ENCODE data around the gene RSKR.
A peak's percentile ranks its signal among the peaks of the same experiment; 100 is the strongest.
"Not testable (repeated sequence)": the region's sequence is repeated elsewhere in the genome, so short reads cannot be mapped to it uniquely, and the experiment has no call there.

The RSKR gene

DNA sequence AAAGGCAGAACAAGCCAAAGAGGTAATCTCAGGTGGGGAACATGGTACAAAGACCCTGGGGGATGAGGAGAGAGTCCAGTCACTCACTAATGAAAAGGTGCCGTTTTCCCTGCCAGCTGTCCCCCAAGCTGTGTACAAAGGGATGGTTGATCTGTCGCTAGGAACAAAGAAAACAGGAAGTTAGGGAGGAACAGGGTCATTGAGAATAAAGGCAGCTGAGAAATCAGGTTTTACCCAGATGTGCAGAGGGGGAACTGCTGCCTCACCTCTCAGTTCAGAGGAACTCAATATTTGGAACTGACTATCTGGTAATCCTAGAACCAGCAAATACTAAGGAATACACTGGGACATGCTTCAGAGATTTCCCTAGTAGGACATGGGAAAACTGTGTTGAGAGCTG, 1.5 kb downstream of the RSKR start:
- no peak for DNase-seq (ENCODE audit: low spot score)
- H3K9me3 Mint-ChIP-seq = no peaks in the 10 kb centered on the region
- H3K4me3 Mint-ChIP-seq = no peak overlapping the region
- H3K4me1 Mint-ChIP-seq (ENCODE audit: low read depth) = peaks cover 4% of the 10 kb centered on the region
- H3K27ac Mint-ChIP-seq = no peak overlapping the region
- H3K27me3 Mint-ChIP-seq (ENCODE audit: low read depth) = no peaks in the 10 kb centered on the region
- H3K36me3 Mint-ChIP-seq (ENCODE audit: low read depth) = peaks cover 53% of the 10 kb centered on the region

DNA sequence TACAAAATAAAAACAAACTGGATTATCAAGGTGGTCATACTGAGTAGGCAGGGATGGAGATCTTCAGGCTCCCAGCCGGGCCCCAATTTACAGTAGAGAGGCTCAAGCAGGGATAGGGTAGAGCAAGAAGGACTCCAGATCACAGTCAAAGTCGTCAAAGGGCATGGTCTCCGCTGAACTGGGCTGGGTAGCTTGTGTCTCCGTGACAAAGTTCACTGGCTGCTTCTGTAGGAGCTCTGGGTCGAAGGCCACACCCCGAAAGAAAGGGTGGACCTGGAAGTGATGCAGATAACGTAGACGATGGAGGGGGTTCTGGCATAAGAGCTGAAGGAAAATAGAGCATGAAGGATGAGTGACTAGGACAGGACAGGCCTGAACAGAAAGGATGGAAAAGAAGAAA, 3.6 kb downstream of the RSKR start:
- H3K4me3 Mint-ChIP-seq = no peak overlapping the region
- H3K4me1 Mint-ChIP-seq (ENCODE audit: low read depth) = peaks cover 4% of the 10 kb centered on the region
- no peaks in the 10 kb centered on the region for H3K27me3 Mint-ChIP-seq (ENCODE audit: low read depth)
- H3K36me3 Mint-ChIP-seq (ENCODE audit: low read depth) = peaks cover 33% of the 10 kb centered on the region
- no peaks in the 10 kb centered on the region for H3K9me3 Mint-ChIP-seq
- H3K27ac Mint-ChIP-seq = peak overlapping the region; percentile 7
- DNase-seq (ENCODE audit: low spot score) = no peak

DNA sequence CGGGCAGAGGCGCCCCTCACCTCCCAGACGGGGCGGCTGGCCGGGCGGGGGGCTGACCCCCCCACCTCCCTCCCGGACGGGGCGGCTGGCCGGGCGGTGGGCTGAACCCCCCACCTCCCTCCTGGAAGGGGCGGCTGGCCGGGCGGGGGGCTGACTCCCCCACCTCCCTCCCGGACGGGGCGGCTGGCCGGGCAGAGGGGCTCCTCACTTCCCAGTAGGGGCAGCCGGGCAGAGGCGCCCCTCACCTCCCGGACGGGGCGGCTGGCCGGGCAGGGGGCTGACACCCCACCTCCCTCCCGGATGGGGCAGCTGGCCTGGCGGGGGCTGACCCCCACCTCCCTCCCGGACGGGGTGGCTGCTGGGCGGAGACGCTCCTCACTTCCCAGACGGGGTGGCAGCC, 10.0 kb downstream of the RSKR start:
- not testable (repeated sequence) for H3K9me3 Mint-ChIP-seq; H3K27ac Mint-ChIP-seq; DNase-seq (ENCODE audit: low spot score); H3K4me3 Mint-ChIP-seq; H3K4me1 Mint-ChIP-seq (ENCODE audit: low read depth); H3K27me3 Mint-ChIP-seq (ENCODE audit: low read depth); H3K36me3 Mint-ChIP-seq (ENCODE audit: low read depth)

DNA sequence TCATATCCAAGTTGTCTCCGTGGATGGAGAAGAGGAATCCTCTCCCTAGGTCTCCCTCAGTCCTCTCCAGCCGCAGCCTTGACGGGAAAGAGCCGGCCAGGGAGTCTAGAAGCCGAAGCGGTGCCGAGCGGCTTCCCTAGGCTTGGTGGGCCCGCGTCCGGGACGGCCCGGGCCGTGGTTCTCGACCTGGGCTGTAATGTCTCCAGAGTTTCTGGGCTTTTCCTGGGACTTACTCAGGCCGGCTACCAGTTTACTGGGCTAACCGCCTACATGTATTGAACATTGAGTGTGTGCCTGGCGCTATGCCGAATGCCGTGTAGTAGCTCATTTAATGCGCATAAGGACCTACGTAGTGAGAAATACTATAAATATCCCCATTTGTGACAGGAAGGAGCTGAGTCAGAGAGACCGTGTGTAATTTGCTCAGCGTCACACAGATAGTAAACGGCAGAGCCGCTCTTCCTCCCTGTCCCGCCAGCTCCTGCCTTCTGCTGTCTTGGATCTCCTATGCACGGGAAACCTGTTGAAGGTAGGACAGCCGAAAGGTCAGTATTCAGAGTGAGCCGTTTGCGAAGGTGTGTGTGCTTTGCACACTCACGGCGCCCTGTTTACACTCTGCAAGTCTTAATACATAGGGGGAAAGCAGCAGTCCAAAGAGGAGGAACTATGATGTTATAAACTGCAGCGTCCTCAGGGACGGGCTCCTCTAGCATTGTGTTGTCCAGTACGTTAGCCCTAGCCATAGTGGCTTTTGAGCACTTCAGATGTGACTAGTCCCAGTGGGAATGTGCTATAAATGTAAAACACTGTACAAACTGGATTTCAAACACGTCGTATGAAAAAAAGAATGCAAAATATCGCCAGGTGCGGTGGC, 14.4 kb downstream of the RSKR start:
- peak; percentile 69 for DNase-seq (ENCODE audit: low spot score)
- H3K4me3 Mint-ChIP-seq = peak overlapping the region; percentile 94
- H3K9me3 Mint-ChIP-seq = no peaks in the 10 kb centered on the region
- peak overlapping the region; percentile 96 for H3K27ac Mint-ChIP-seq
- H3K27me3 Mint-ChIP-seq (ENCODE audit: low read depth) = no peaks in the 10 kb centered on the region
- peaks cover 19% of the 10 kb centered on the region for H3K4me1 Mint-ChIP-seq (ENCODE audit: low read depth)
- peaks cover 17% of the 10 kb centered on the region for H3K36me3 Mint-ChIP-seq (ENCODE audit: low read depth)

DNA sequence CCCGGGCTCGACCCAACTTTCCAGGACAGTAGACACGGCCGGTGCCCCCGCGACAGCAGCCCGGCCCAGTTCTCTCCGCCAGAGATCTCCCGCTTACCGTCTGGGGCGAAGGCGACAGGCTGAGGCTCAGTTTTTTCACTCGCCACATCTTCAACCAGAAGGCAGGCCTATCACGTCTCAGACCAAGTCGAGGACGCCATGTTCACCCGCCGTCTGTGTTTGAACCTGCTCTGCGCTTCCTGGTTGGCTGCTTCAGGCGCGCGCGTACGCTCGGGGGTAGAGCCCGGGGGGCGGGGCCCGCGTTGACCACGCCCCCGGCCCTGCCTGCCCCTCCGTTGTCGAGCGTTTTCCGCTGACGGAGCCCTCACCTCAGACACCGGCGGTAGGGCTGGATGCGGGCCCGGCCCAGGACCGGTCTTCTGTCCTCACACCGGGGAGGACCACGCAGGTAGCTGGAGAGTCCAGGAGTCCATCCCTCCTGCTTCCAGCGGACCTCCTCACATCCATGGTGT, 15.1 kb downstream of the RSKR start, which contains the start of gene SPAG5:
TSS of gene SPAG5 (minus strand) at position 227 of the 512 bp plus-strand sequence. CDS start at position 148, 79 bp downstream.
- Mint-ChIP-seq H3K4me3 (peak within 1 kb of the TSS; percentile 94), H3K27ac (peak within 1 kb of the TSS; percentile 96), H3K27me3 (ENCODE audit: low read depth) (no peaks in the 10 kb centered on the region), H3K9me3 (no peaks in the 10 kb centered on the region), H3K36me3 (ENCODE audit: low read depth) (peaks cover 18% of the 10 kb centered on the region), H3K4me1 (ENCODE audit: low read depth) (peaks cover 20% of the 10 kb centered on the region)
- DNase-seq (ENCODE audit: low spot score) = peak; percentile 96

DNA sequence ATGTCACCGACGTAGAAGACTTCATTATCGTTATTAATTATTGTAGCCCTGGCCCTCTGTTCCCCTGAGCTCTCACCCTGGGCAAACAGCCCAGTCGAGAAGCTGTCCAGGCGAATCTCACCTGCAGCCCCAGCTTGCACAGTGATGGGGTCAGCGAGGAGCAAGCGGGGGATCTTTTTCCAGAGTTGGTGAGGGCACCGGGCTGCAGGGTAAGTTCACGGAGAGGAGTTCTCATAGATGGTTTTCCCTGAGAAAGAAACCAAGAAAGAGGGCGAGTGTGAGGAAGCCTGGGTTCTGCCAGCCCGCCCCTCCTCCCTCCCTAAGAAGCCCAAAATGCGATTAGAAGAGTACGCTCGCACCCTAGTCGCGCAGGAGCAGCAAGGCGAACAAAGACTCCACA, 15.6 kb downstream of the RSKR start:
- H3K27me3 Mint-ChIP-seq (ENCODE audit: low read depth) = no peaks in the 10 kb centered on the region
- DNase-seq (ENCODE audit: low spot score) = no peak
- H3K9me3 Mint-ChIP-seq = no peaks in the 10 kb centered on the region
- H3K4me3 Mint-ChIP-seq = peak overlapping the region; percentile 94
- peaks cover 19% of the 10 kb centered on the region for H3K36me3 Mint-ChIP-seq (ENCODE audit: low read depth)
- H3K27ac Mint-ChIP-seq = peak overlapping the region; percentile 96
- peaks cover 21% of the 10 kb centered on the region for H3K4me1 Mint-ChIP-seq (ENCODE audit: low read depth)

DNA sequence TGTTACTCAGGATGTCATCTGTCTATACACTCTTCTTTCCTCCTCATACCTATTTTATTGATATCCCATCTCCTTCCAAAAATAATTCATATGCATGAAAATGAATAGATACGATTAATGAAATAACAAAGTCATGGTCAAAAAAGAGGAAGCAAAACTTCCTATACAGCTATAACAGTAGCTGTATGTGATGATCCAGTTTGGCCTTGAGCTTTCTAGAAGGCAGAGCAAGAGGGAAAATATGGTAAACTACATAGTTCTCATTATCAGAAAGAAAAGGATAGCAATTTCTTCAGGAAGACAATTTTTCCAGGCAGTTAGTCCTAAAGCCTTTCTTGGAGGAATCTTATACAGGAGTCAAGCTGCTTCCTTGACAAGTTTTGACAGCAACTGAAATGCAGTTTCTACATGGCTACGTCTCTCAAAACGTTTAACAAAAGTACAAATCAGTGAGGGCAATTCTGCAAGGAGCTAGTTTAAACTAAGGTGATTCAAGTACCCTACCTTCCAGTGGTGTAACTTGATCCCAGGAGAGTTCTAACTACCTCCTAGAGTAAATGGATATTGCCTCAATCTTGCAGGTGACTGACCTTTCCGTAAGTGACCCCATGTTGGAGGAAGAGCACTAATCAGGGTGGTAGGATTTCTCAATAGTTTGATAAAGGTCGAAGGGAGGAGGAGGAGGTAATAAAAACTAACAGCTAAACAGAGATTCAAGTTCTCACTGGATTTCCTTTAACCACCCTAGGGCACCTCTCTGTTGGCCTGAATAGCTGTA, 16.2 kb downstream of the RSKR start:
- Mint-ChIP-seq H3K4me1 (ENCODE audit: low read depth) (peaks cover 21% of the 10 kb centered on the region), H3K9me3 (no peaks in the 10 kb centered on the region), H3K36me3 (ENCODE audit: low read depth) (peaks cover 24% of the 10 kb centered on the region), H3K27ac (peak overlapping the region; percentile 96), H3K4me3 (peak overlapping the region; percentile 94), H3K27me3 (ENCODE audit: low read depth) (no peaks in the 10 kb centered on the region)
- no peak for DNase-seq (ENCODE audit: low spot score)

DNA sequence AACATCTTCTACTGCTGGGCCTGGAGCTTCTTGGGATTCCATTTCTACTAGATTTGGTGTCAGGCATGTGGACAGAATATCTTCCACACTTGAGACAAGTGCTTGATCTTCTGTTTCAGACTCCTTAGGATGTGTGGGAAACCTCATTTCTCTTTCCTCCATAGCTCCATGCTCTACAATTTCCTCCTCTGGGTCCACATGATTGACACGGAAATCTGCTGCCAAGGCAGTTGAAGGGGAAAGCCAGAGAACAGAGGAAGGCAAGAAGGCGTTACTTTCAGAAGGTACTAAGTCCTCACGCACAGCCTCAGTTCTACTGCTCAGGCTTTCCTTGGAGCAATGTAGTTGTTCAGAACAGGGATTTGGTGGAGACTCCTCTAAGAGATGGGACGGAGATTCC, 21.7 kb downstream of the RSKR start:
- H3K27me3 Mint-ChIP-seq (ENCODE audit: low read depth) = no peaks in the 10 kb centered on the region
- H3K27ac Mint-ChIP-seq = no peak overlapping the region
- no peak overlapping the region for H3K4me3 Mint-ChIP-seq
- peaks cover 6% of the 10 kb centered on the region for H3K4me1 Mint-ChIP-seq (ENCODE audit: low read depth)
- no peaks in the 10 kb centered on the region for H3K9me3 Mint-ChIP-seq
- no peak for DNase-seq (ENCODE audit: low spot score)
- H3K36me3 Mint-ChIP-seq (ENCODE audit: low read depth) = peaks cover 39% of the 10 kb centered on the region

DNA sequence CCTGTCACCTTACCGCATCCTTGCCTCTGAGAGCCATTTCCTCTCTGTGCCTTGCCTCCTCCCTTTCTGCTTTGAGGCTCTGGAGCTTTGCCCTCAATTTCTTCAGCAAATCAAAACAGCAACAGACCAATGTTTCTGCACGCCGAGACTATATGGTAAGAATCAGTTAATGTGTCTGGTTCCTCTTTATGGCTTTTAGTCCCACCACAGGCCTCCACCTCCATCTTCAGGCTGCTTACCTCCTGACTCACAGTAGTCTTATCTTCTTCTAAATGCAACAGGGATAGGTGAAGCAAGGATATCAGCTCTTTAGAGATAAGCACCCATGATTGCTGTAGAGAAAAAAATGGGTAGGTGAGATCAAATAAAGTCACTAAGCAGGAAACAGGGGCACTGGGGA, 28.1 kb downstream of the RSKR start:
- no peaks in the 10 kb centered on the region for H3K27me3 Mint-ChIP-seq (ENCODE audit: low read depth)
- no peaks in the 10 kb centered on the region for H3K9me3 Mint-ChIP-seq
- DNase-seq (ENCODE audit: low spot score) = no peak
- no peak overlapping the region for H3K4me3 Mint-ChIP-seq
- peaks cover 31% of the 10 kb centered on the region for H3K36me3 Mint-ChIP-seq (ENCODE audit: low read depth)
- peaks cover 6% of the 10 kb centered on the region for H3K4me1 Mint-ChIP-seq (ENCODE audit: low read depth)
- H3K27ac Mint-ChIP-seq = no peak overlapping the region

DNA sequence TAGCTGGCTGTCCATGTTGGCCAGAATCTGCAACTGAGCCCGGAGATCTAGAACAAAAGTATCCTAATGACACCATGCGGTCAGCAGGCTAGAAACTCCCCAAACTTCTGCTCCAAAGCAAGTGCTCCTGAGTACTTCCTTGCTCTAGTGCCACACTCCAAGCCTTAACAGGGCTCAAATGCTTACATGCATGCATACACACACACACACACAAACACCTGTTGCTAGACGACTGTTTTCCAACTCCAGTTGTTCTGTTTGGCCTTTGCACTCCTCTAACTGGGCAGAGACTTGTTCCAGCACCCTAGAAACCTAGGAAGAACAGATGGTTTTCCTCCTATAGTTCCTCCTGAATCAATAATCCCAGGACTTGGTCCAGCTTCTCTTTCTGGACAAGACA, 29.6 kb downstream of the RSKR start:
- Mint-ChIP-seq H3K4me3 (no peak overlapping the region), H3K36me3 (ENCODE audit: low read depth) (peaks cover 38% of the 10 kb centered on the region), H3K27ac (no peak overlapping the region), H3K9me3 (no peaks in the 10 kb centered on the region), H3K4me1 (ENCODE audit: low read depth) (peaks cover 20% of the 10 kb centered on the region), H3K27me3 (ENCODE audit: low read depth) (no peaks in the 10 kb centered on the region)
- DNase-seq (ENCODE audit: low spot score) = no peak

DNA sequence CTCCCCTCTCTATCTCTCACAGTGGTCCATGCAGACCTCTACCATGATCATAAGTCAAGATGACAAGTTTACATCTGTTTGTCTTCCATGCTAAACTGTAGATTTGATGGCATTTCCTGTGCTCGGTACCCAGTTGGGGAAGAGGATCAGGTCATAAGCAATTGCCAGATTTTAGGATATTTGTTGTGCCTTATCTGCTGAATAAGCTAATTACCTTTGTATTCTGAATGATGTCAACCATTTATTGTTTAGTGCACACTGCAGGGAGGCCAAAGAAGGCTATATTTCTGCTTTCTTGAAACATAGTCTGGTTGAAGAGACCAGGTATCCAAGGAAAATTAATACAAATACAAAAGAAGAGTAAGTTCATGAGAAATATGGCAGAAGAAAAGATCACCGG, 31.5 kb downstream of the RSKR start:
- Mint-ChIP-seq H3K9me3 (no peaks in the 10 kb centered on the region), H3K4me1 (ENCODE audit: low read depth) (peaks cover 26% of the 10 kb centered on the region), H3K4me3 (no peak overlapping the region), H3K27ac (no peak overlapping the region), H3K36me3 (ENCODE audit: low read depth) (peaks cover 47% of the 10 kb centered on the region), H3K27me3 (ENCODE audit: low read depth) (no peaks in the 10 kb centered on the region)
- no peak for DNase-seq (ENCODE audit: low spot score)

DNA sequence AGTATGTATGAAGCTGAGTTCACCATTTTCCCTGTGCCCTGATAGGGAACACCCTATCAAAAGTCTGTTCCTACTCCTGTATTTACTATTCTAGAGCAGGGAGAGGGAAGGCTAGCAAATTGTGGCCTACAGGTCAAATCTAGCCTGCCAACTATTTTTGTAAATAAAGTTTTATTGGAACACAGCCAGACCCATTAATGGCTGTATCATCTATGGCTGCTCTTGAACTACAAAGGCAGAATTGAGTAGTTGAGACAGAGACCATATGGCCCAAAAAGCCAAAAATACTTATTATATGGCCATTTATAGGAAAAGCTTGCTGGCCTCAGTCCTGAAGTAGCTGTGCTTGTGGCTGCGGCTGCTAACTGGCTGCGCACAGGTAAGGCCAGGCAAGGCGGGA, 33.0 kb downstream of the RSKR start:
- peaks cover 48% of the 10 kb centered on the region for H3K36me3 Mint-ChIP-seq (ENCODE audit: low read depth)

DNA sequence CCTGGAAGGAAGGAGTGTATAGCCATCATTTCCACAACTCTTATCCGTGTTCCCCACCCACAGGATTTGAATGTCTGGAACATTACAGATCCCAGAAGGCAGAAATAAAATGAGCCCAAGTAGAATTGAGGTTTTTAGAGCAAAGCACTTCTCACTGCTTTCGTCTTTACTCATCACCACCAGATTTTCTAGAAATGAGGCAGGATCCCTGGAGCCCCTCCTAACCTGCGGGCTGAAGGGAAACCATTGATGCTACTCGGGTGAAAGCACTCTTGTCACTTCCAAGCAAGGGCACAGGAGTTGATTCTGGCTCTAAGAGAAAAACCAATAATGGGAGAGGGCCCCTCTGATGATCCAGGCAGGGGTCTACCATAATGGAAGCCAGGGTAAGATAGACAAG, 34.5 kb downstream of the RSKR start:
- Mint-ChIP-seq H3K36me3 (ENCODE audit: low read depth) (peaks cover 46% of the 10 kb centered on the region), H3K9me3 (no peaks in the 10 kb centered on the region), H3K4me1 (ENCODE audit: low read depth) (peaks cover 40% of the 10 kb centered on the region), H3K27ac (peak overlapping the region; percentile 79), H3K4me3 (peak overlapping the region; percentile 32), H3K27me3 (ENCODE audit: low read depth) (no peaks in the 10 kb centered on the region)
- peak; percentile 66 for DNase-seq (ENCODE audit: low spot score)

More for the DNA sequence above, 33.0 kb downstream of the RSKR start:
- H3K27me3 Mint-ChIP-seq (ENCODE audit: low read depth) = no peaks in the 10 kb centered on the region
- H3K9me3 Mint-ChIP-seq = no peaks in the 10 kb centered on the region
- H3K4me3 Mint-ChIP-seq = no peak overlapping the region
- peaks cover 34% of the 10 kb centered on the region for H3K4me1 Mint-ChIP-seq (ENCODE audit: low read depth)
- H3K27ac Mint-ChIP-seq = peak overlapping the region; percentile 69
- no peak for DNase-seq (ENCODE audit: low spot score)
